ENCODE data around the gene NUSAP1. TPM values are rescaled to one million over a fixed set of nuclear protein-coding genes. Genes with fewer than 3 reads are reported as not detected.

NUSAP1 gene
- total RNA-seq, 1 experiment from 2014 or later = 88.0 TPM

GRCh38 chr15:41341519-41341918 is 8.8 kb downstream of the NUSAP1 start:
- peaks cover 15% of the 10 kb centered on the region for H3K36me3 Mint-ChIP-seq (ENCODE audit: insufficient read depth, unreplicated experiment)
- DNase-seq = no peak

GRCh38 chr15:41347236-41347635 is 14.6 kb downstream of the NUSAP1 start:
- no peak for DNase-seq
- TF ChIP-seq CTCF (IDR thresholded peaks at IDR 0.05; ENCODE audit: unreplicated experiment) = no peak
- Mint-ChIP-seq H3K4me1 (ENCODE audit: low read depth, unreplicated experiment) (no peaks in the 10 kb centered on the region), H3K9me3 (ENCODE audit: low read depth, unreplicated experiment) (no peaks in the 10 kb centered on the region), H3K27ac (ENCODE audit: unreplicated experiment) (no peak overlapping the region), H3K27me3 (ENCODE audit: unreplicated experiment) (no peaks in the 10 kb centered on the region), H3K36me3 (ENCODE audit: insufficient read depth, unreplicated experiment) (peaks cover 13% of the 10 kb centered on the region), H3K4me3 (ENCODE audit: low read depth, unreplicated experiment) (no peak overlapping the region)
- BruUV-seq (replicated peaks) = no TSS peak
- intact Hi-C loops (cut with micrococcal nuclease; ENCODE audit: unreplicated experiment) = no loop called here
- CTCF ChIA-PET = interaction anchor here (0.6 kb wide), 1 partner anchor 71 kb away, joined by 4 read pairs; no protein-coding TSS in a partner anchor

More at GRCh38 chr15:41341519-41341918, 8.8 kb downstream of the NUSAP1 start:
- no peak overlapping the region for H3K4me3 Mint-ChIP-seq (ENCODE audit: low read depth, unreplicated experiment)
- no TSS peak for BruUV-seq (replicated peaks)
- CTCF ChIA-PET = no interaction called here
- intact Hi-C loops (cut with micrococcal nuclease; ENCODE audit: unreplicated experiment) = no loop called here
- no peak for TF ChIP-seq CTCF (IDR thresholded peaks at IDR 0.05; ENCODE audit: unreplicated experiment)
- no peaks in the 10 kb centered on the region for H3K27me3 Mint-ChIP-seq (ENCODE audit: unreplicated experiment)
- no peak overlapping the region for H3K27ac Mint-ChIP-seq (ENCODE audit: unreplicated experiment)
- no peaks in the 10 kb centered on the region for H3K9me3 Mint-ChIP-seq (ENCODE audit: low read depth, unreplicated experiment)
- peaks cover 20% of the 10 kb centered on the region for H3K4me1 Mint-ChIP-seq (ENCODE audit: low read depth, unreplicated experiment)

GRCh38 chr15:41350057-41350717 is 17.5 kb downstream of the NUSAP1 start:
- BruUV-seq (replicated peaks) = TSS peak; percentile 3
- intact Hi-C loops (cut with micrococcal nuclease; ENCODE audit: unreplicated experiment) = no loop called here
- no peak for DNase-seq
- no peaks in the 10 kb centered on the region for H3K27me3 Mint-ChIP-seq (ENCODE audit: unreplicated experiment)
- H3K27ac Mint-ChIP-seq (ENCODE audit: unreplicated experiment) = no peak overlapping the region
- no peak for TF ChIP-seq CTCF (IDR thresholded peaks at IDR 0.05; ENCODE audit: unreplicated experiment)
- CTCF ChIA-PET = no interaction called here
- H3K9me3 Mint-ChIP-seq (ENCODE audit: low read depth, unreplicated experiment) = no peaks in the 10 kb centered on the region
- peaks cover 19% of the 10 kb centered on the region for H3K36me3 Mint-ChIP-seq (ENCODE audit: insufficient read depth, unreplicated experiment)
- no peak overlapping the region for H3K4me3 Mint-ChIP-seq (ENCODE audit: low read depth, unreplicated experiment)
- no peaks in the 10 kb centered on the region for H3K4me1 Mint-ChIP-seq (ENCODE audit: low read depth, unreplicated experiment)

- intact Hi-C loops (cut with micrococcal nuclease; ENCODE audit: unreplicated experiment) = no loop called here
- BruUV-seq (replicated peaks) = no TSS peak
- CTCF ChIA-PET = no interaction called here
- no peak overlapping the region for H3K27ac Mint-ChIP-seq (ENCODE audit: unreplicated experiment)
- no peaks in the 10 kb centered on the region for H3K9me3 Mint-ChIP-seq (ENCODE audit: low read depth, unreplicated experiment)
- H3K36me3 Mint-ChIP-seq (ENCODE audit: insufficient read depth, unreplicated experiment) = peaks cover 19% of the 10 kb centered on the region
- no peak for TF ChIP-seq CTCF (IDR thresholded peaks at IDR 0.05; ENCODE audit: unreplicated experiment)
- H3K4me1 Mint-ChIP-seq (ENCODE audit: low read depth, unreplicated experiment) = no peaks in the 10 kb centered on the region
- DNase-seq = no peak
- H3K4me3 Mint-ChIP-seq (ENCODE audit: low read depth, unreplicated experiment) = no peak overlapping the region
- no peaks in the 10 kb centered on the region for H3K27me3 Mint-ChIP-seq (ENCODE audit: unreplicated experiment)
These were observed 21.7 kb downstream of the NUSAP1 start for GRCh38 chr15:41354371-41354770.

Measured in Calu3 (cell line).